Activated CD4-positive, alpha-beta T cell treated with anti-CD3 and anti-CD28 coated beads for 4 hours (primary cell): ENCODE data around the gene TACR1.

ENCODE experiments used
- DNase-seq, 2 donors: peaks; one replicate each; pipeline ENCODE4 v3.0.0-alpha.2; 2020

TACR1 gene

DNA sequence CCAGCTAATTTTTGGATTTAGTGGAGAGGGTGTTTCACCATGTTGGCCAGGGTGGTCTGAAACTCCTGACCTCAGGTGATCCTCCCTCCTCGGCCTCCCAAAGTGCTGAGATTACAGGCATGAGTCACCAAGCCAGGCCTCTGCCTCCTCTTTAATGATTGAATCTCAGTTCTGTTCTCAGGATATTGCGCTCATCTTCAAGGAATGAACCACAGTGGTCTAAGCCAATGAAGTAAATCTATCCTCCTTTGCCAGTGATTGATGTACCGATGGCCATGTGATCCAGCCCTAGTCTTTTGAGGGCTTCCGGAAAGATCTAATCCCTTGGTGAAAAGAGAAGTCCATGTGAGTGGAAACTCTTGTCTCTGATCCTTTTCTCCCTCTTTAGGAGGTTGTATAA lies 192.3 kb downstream of the TACR1 start:
- no peak for DNase-seq

DNA sequence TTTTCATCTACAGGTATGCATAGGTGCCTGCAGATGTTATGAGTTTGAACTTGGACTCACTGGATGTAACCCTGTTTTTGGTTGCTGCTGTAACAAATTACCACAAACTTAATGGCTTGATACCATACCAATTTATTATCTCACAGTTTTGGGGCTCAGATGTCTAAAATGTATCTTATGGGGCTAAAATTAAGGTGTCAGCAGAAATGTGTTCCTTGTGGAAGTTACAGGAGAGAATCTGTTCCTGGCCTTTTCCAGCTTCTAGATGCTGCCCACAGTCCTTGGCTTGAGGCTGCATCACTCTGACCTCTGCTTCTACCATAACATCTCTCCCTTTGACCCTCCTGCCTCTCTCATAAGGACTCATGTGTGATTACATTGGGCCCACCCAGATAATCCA lies 193.3 kb downstream of the TACR1 start:
- no peak for DNase-seq

DNA sequence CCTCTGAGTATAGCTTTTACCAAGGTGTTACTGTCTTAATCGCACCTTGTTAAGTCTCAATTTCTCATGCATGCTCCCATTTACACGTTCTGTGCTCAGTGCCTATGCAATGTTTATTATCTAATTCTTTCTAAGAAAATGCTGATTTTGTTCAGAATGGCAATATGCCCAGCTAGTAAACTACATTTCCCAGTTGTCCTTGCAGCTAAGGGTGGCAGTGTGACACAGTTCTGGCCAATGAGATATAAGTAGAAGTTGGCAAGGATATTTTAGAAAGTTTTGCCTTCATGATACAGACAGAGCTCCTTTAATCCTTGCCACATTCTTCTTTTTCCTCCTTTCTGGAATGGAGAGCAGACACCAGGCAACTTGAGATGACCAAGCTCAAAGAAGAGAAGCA lies 195.5 kb downstream of the TACR1 start:
- DNase-seq = no peak

DNA sequence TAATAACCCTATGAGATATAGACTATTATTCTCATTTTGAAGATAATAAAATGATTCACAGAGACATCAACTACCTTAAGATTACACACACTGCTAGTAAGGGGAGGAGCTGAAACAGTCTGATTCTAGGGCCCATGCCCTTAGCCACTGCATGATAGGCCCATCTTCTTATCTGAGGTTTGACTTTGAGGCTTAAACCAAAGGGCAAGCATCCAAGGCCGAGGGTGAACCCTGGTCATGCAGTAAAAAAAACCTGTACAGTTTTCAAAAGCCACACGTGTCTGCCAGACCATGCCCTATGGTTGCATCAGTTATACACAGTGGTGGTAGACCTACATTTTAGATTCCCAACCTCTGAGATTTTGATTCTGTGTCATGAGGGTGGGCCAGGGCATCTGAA lies 196.0 kb downstream of the TACR1 start:
- no peak for DNase-seq

DNA sequence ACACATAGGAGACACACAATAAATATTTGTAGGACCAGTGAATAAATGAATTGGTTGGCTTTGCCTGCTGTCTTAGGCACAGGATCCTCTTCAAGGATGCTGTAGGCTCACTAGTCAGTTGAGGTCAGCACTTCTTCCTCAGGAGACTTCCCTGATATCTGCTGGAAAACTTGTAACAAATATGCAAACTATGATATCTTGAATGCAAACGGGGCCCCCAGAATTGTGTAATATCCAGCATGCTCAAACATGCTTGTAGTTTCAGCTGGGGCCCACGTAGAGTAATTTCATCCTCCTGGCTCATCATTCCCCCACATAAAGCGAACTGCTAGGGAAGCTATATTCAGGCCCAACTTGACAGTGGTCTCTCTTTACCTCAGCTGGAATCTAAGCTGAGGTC lies 197.3 kb downstream of the TACR1 start:
- DNase-seq = no peak

DNA sequence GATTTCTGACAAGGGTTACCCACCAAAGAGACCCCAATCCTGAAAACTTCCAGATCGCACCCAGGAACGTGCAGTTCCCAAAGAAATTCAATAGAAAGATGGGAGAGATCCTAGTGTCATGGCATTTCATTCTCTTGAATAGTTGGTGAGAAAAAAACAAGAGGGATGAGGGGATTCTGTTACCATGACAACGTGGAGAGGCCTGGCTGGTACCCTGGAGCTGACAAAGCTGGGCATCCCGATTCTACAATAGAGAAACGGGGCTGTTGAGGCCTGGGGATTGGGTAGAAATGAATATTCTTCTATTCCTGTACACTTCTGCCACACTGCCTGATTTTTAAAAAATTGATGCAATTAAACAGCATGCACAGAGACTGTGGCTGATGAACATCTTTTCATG lies 199.9 kb downstream of the TACR1 start:
- DNase-seq = no peak
